ENCODE results near the gene TRIM3. TPM values are rescaled to one million over a fixed set of nuclear protein-coding genes. Genes with fewer than 3 reads are reported as not detected.

Gene TRIM3
- total and polyA plus RNA-seq, 2 experiments from 2014 or later = 21.9 to 25.3 TPM

GRCh38 chr11:6402561-6402981, 71.2 kb downstream of the TRIM3 start:
- Histone ChIP-seq H3K4me1 (ENCODE audit: low read depth) (no peaks in the 10 kb centered on the region), H3K27ac (no peak overlapping the region), H3K9me3 (ENCODE audit: low read depth) (no peaks in the 10 kb centered on the region), H3K27me3 (no peaks in the 10 kb centered on the region), H3K4me3 (no peak overlapping the region), H3K36me3 (peaks cover 8% of the 10 kb centered on the region)
- TF ChIP-seq CTCF (IDR thresholded peaks at IDR 0.05; ENCODE audit: low read depth, low read length) = no peak
- DNase-seq (ENCODE audit: low read depth in 1 of 2, low spot score in 1 of 2) = no peak

- Histone ChIP-seq H3K4me1 (ENCODE audit: low read depth) (no peaks in the 10 kb centered on the region), H3K27me3 (no peaks in the 10 kb centered on the region), H3K36me3 (peaks cover 8% of the 10 kb centered on the region), H3K4me3 (no peak overlapping the region), H3K27ac (no peak overlapping the region), H3K9me3 (ENCODE audit: low read depth) (no peaks in the 10 kb centered on the region)
- no peak for DNase-seq (ENCODE audit: low read depth in 1 of 2, low spot score in 1 of 2)
- no peak for TF ChIP-seq CTCF (IDR thresholded peaks at IDR 0.05; ENCODE audit: low read depth, low read length)
Observed at GRCh38 chr11:6402061-6402470, 71.7 kb downstream of the TRIM3 start.

- Histone ChIP-seq H3K9me3 (ENCODE audit: low read depth) (no peaks in the 10 kb centered on the region), H3K27ac (no peak overlapping the region), H3K36me3 (peaks cover 8% of the 10 kb centered on the region), H3K27me3 (no peaks in the 10 kb centered on the region), H3K4me1 (ENCODE audit: low read depth) (no peaks in the 10 kb centered on the region), H3K4me3 (no peak overlapping the region)
- TF ChIP-seq CTCF (IDR thresholded peaks at IDR 0.05; ENCODE audit: low read depth, low read length) = no peak
- DNase-seq (ENCODE audit: low read depth in 1 of 2, low spot score in 1 of 2) = no peak
Observed at GRCh38 chr11:6401464-6401863, 72.3 kb downstream of the TRIM3 start.

- Histone ChIP-seq H3K9me3 (ENCODE audit: low read depth) (no peaks in the 10 kb centered on the region), H3K36me3 (peaks cover 8% of the 10 kb centered on the region), H3K4me1 (ENCODE audit: low read depth) (no peaks in the 10 kb centered on the region), H3K27me3 (no peaks in the 10 kb centered on the region), H3K4me3 (no peak overlapping the region), H3K27ac (no peak overlapping the region)
- no peak for DNase-seq (ENCODE audit: low read depth in 1 of 2, low spot score in 1 of 2)
- no peak for TF ChIP-seq CTCF (IDR thresholded peaks at IDR 0.05; ENCODE audit: low read depth, low read length)
Observed at GRCh38 chr11:6400431-6401345, 73.1 kb downstream of the TRIM3 start.

Other genes starting within 250 kb of the TRIM3 start
- gene FHIP1B, start 239.3 kb downstream of the TRIM3 start, total RNA-seq = 27.5 and 46.8 TPM in 2 replicates
- 32.2 and 35.9 TPM in 2 replicates for gene FHIP1B, start 239.3 kb downstream of the TRIM3 start, polyA plus RNA-seq
- 0.32 and 0.83 TPM in 2 replicates for gene CNGA4, start 234.9 kb downstream of the TRIM3 start, total RNA-seq
- gene CNGA4, start 234.9 kb downstream of the TRIM3 start, polyA plus RNA-seq = 0.39 TPM in 1 of 2 replicates, not detected in the other
- 4.9 and 5.2 TPM in 2 replicates for gene CCKBR, start 214.1 kb downstream of the TRIM3 start, total RNA-seq
- gene CCKBR, start 214.1 kb downstream of the TRIM3 start, polyA plus RNA-seq = 4.4 and 5.4 TPM in 2 replicates
- 54.5 and 71.8 TPM in 2 replicates for gene CAVIN3, start 153.4 kb downstream of the TRIM3 start, total RNA-seq
- 57.4 and 76.1 TPM in 2 replicates for gene CAVIN3, start 153.4 kb downstream of the TRIM3 start, polyA plus RNA-seq
- gene SMPD1, start 83.5 kb downstream of the TRIM3 start, total RNA-seq = 44.8 and 52.1 TPM in 2 replicates
- gene SMPD1, start 83.5 kb downstream of the TRIM3 start, polyA plus RNA-seq = 29.2 and 43.8 TPM in 2 replicates
- gene APBB1, start 54.8 kb downstream of the TRIM3 start, total RNA-seq = 159 and 188 TPM in 2 replicates
- gene APBB1, start 54.8 kb downstream of the TRIM3 start, polyA plus RNA-seq = 193 and 201 TPM in 2 replicates
- 0.95 TPM in 1 of 2 replicates, not detected in the other for gene HPX, start 33.0 kb downstream of the TRIM3 start, total RNA-seq
- 0.73 and 2.3 TPM in 2 replicates for gene HPX, start 33.0 kb downstream of the TRIM3 start, polyA plus RNA-seq
- 52.7 and 56.7 TPM in 2 replicates for gene ARFIP2, start 7.4 kb upstream of the TRIM3 start, total RNA-seq
- 60.1 and 68.9 TPM in 2 replicates for gene ARFIP2, start 7.4 kb upstream of the TRIM3 start, polyA plus RNA-seq
- gene TIMM10B, start 7.6 kb upstream of the TRIM3 start, total RNA-seq = 33.7 and 62.0 TPM in 2 replicates
- gene TIMM10B, start 7.6 kb upstream of the TRIM3 start, polyA plus RNA-seq = 39.0 and 46.2 TPM in 2 replicates
- 9.2 and 24.5 TPM in 2 replicates for gene DNHD1, start 23.3 kb upstream of the TRIM3 start, total RNA-seq
- gene DNHD1, start 23.3 kb upstream of the TRIM3 start, polyA plus RNA-seq = 8.8 and 10.5 TPM in 2 replicates
- gene RRP8, start 129.7 kb upstream of the TRIM3 start, total RNA-seq = 20.7 and 27.3 TPM in 2 replicates
- 32.6 and 46.0 TPM in 2 replicates for gene RRP8, start 129.7 kb upstream of the TRIM3 start, polyA plus RNA-seq
- gene ILK, start 129.8 kb upstream of the TRIM3 start, total RNA-seq = 221 and 259 TPM in 2 replicates
- 270 and 316 TPM in 2 replicates for gene ILK, start 129.8 kb upstream of the TRIM3 start, polyA plus RNA-seq
- gene TAF10, start 138.3 kb upstream of the TRIM3 start, total RNA-seq = 72.6 and 113 TPM in 2 replicates
- gene TAF10, start 138.3 kb upstream of the TRIM3 start, polyA plus RNA-seq = 277 and 316 TPM in 2 replicates
- gene TPP1, start 145.5 kb upstream of the TRIM3 start, total RNA-seq = 13.2 and 27.8 TPM in 2 replicates
- 28.0 and 36.8 TPM in 2 replicates for gene TPP1, start 145.5 kb upstream of the TRIM3 start, polyA plus RNA-seq
- 45.8 and 60.2 TPM in 2 replicates for gene DCHS1, start 181.9 kb upstream of the TRIM3 start, total RNA-seq
- 16.0 and 19.8 TPM in 2 replicates for gene DCHS1, start 181.9 kb upstream of the TRIM3 start, polyA plus RNA-seq
- gene MRPL17, start 209.4 kb upstream of the TRIM3 start, total RNA-seq = 52.1 and 100 TPM in 2 replicates
- 62.1 and 108 TPM in 2 replicates for gene MRPL17, start 209.4 kb upstream of the TRIM3 start, polyA plus RNA-seq